HG03575 (cell line): ENCODE results near the gene PCDHA9.
"Not testable (repeated sequence)": the region's sequence is repeated elsewhere in the genome, so short reads cannot be mapped to it uniquely, and the experiment has no call there.

Source experiments
- ATAC-seq: cut with Tn5 transposase; IDR thresholded peaks from one replicate; pipeline ENCODE4 v1.9.1; 2021; ENCODE audit not compliant: unreplicated experiment, insufficient number of reproducible peaks, low FRiP score; ENCODE audit errors: extremely low read depth

PCDHA9 gene

GRCh38 chr5:140870221-140871201 lies 22.3 kb downstream of the PCDHA9 start:
- no peak for ATAC-seq

GRCh38 chr5:140875085-140876065 lies 27.2 kb downstream of the PCDHA9 start, which contains the start of gene PCDHA12:
Gene PCDHA12, plus strand, starts transcription at chr5:140875308. Its CDS starts 165 bp downstream, at chr5:140875473.
- ATAC-seq: no peak

- ATAC-seq: not testable (repeated sequence)
Measured at GRCh38 chr5:140876541-140877261, 28.5 kb downstream of the PCDHA9 start.

- no peak for ATAC-seq
Measured at GRCh38 chr5:140877262-140877581, 29.0 kb downstream of the PCDHA9 start.

GRCh38 chr5:140881889-140882590 lies 33.9 kb downstream of the PCDHA9 start, which contains the start of gene PCDHA13:
Gene PCDHA13, plus strand, starts transcription at chr5:140882124. Its CDS starts 145 bp downstream, at chr5:140882269.
- ATAC-seq: no peak

- ATAC-seq: no peak
Measured at GRCh38 chr5:140882591-140882899, 34.4 kb downstream of the PCDHA9 start.

- no peak for ATAC-seq
Measured at GRCh38 chr5:140883373-140883772, 35.2 kb downstream of the PCDHA9 start.

GRCh38 chr5:140883927-140884697 lies 35.9 kb downstream of the PCDHA9 start:
- no peak for ATAC-seq
